ENCODE measurements around the gene DAP3. TPM values are rescaled to one million over a fixed set of nuclear protein-coding genes. Genes with fewer than 3 reads are reported as not detected.
"Not testable (repeated sequence)": the region's sequence is repeated elsewhere in the genome, so short reads cannot be mapped to it uniquely, and the experiment has no call there.

The DAP3 gene
- total and polyA plus RNA-seq, 2 donors (not counting 1 experiment from before 2014, with no cell fraction given) = 84.7 to 107 TPM

- not testable (repeated sequence) for H4K20me1 ChIP-seq (ENCODE audit: control insufficient read depth, insufficient read depth, low read length, poor library complexity, severe bottlenecking); H3K9me3 ChIP-seq (ENCODE audit: control extremely low read depth in 1 of 3, control insufficient read depth in 2 of 3, insufficient read depth in 1 of 3, low read length in 2 of 3); H3K9me3 Mint-ChIP-seq (ENCODE audit: insufficient read depth); H3K27me3 Mint-ChIP-seq; H3K79me2 ChIP-seq (ENCODE audit: control insufficient read depth, insufficient read depth, low read length); H3K36me3 ChIP-seq (replicated peaks in 1 of 2; ENCODE audit: control extremely low read depth in 1 of 2, control insufficient read depth in 1 of 2, extremely low read depth in 1 of 2, insufficient read depth in 2 of 2, low read length in 1 of 2); H3K4me1 ChIP-seq (ENCODE audit: control insufficient read depth in 2 of 2, insufficient read depth in 2 of 2, low read length in 2 of 2); H3K27me3 ChIP-seq (replicated peaks in 1 of 4; ENCODE audit: control extremely low read depth in 1 of 4, control insufficient read depth in 3 of 4, insufficient read depth in 4 of 4, low read length in 3 of 4); H3K4me1 Mint-ChIP-seq
- Mint-ChIP-seq H3K27ac (peak overlapping the region; percentile 97), H3K4me3 (peak overlapping the region; percentile 98)
- peak overlapping the region; percentile 69 to 76 for H3K27ac ChIP-seq (ENCODE audit: low read length in 2 of 2)
- WGBS (ENCODE audit: insufficient coverage) = 0% methylated on average over 29 of the region's 77 CpGs
- ChIA-PET POLR2A (interaction anchor here (0.9 kb wide), 1 partner anchor 113 kb away, joined by 3 read pairs; the partner anchor contains the start of gene SYT11), CTCF (interaction anchor here (1.2 to 1.4 kb wide), 2 partner anchors 20 to 495 kb away, joined by 3 to 7 read pairs; no protein-coding TSS in a partner anchor)
- H2AFZ ChIP-seq (ENCODE audit: insufficient read depth, low read depth, low read length, poor library complexity, severe bottlenecking) = peak overlapping the region; percentile 92
- intact Hi-C loops (cut with micrococcal nuclease) = loop anchor here (2.0 to 5.0 kb wide), 3 partner anchors 57 to 309 kb away; partner anchors contain the start of genes ARHGEF2, DAP3, LAMTOR2 and YY1AP1
- H3K4me2 ChIP-seq (replicated peaks; ENCODE audit: low read depth, low read length, poor library complexity, severe bottlenecking) = peak overlapping the region; percentile 85
- peak; percentile 93 for ATAC-seq (ENCODE audit: low read depth)
- peak overlapping the region; percentile 91 for H3K9ac ChIP-seq (ENCODE audit: low read length)
- DNase-seq = peak; percentile 94
- H3K4me3 ChIP-seq (ENCODE audit: control extremely low read depth in 1 of 5, extremely low read depth in 1 of 5, insufficient read depth in 1 of 5, low read depth in 2 of 5, low read length in 4 of 5) = peak overlapping the region; percentile 64 to 91 (median 80)
Measured at GRCh38 chr1:155745284-155746228, 56.7 kb downstream of the DAP3 start.

GRCh38 chr1:155747586-155747985 is 58.7 kb downstream of the DAP3 start:
- peak overlapping the region; percentile 69 for H3K27ac Mint-ChIP-seq
- H3K4me3 ChIP-seq (ENCODE audit: control extremely low read depth in 1 of 5, extremely low read depth in 1 of 5, insufficient read depth in 1 of 5, low read depth in 2 of 5, low read length in 4 of 5); H3K27me3 Mint-ChIP-seq; H3K9me3 ChIP-seq (ENCODE audit: control extremely low read depth in 1 of 3, control insufficient read depth in 2 of 3, insufficient read depth in 1 of 3, low read length in 2 of 3); H2AFZ ChIP-seq (ENCODE audit: insufficient read depth, low read depth, low read length, poor library complexity, severe bottlenecking); DNase-seq; POLR2A ChIA-PET; H3K27me3 ChIP-seq (replicated peaks in 1 of 4; ENCODE audit: control extremely low read depth in 1 of 4, control insufficient read depth in 3 of 4, insufficient read depth in 4 of 4, low read length in 3 of 4); H3K36me3 ChIP-seq (replicated peaks in 1 of 2; ENCODE audit: control extremely low read depth in 1 of 2, control insufficient read depth in 1 of 2, extremely low read depth in 1 of 2, insufficient read depth in 2 of 2, low read length in 1 of 2); H4K20me1 ChIP-seq (ENCODE audit: control insufficient read depth, insufficient read depth, low read length, poor library complexity, severe bottlenecking); H3K79me2 ChIP-seq (ENCODE audit: control insufficient read depth, insufficient read depth, low read length); H3K27ac ChIP-seq (ENCODE audit: low read length in 2 of 2); H3K4me1 ChIP-seq (ENCODE audit: control insufficient read depth in 2 of 2, insufficient read depth in 2 of 2, low read length in 2 of 2); H3K9me3 Mint-ChIP-seq (ENCODE audit: insufficient read depth); ATAC-seq (ENCODE audit: low read depth); H3K4me1 Mint-ChIP-seq; CTCF ChIA-PET; H3K4me2 ChIP-seq (replicated peaks; ENCODE audit: low read depth, low read length, poor library complexity, severe bottlenecking); H3K9ac ChIP-seq (ENCODE audit: low read length): not testable (repeated sequence)
- whole genome bisulfite sequencing (ENCODE audit: insufficient coverage) = 94% methylated on average over 8 of the region's 12 CpGs
- H3K4me3 Mint-ChIP-seq = peak overlapping the region; percentile 29
- intact Hi-C loops (cut with micrococcal nuclease) = loop anchor here (5.0 kb wide), 1 partner anchor 230 kb away; the partner anchor contains the start of gene ARHGEF2

GRCh38 chr1:155748141-155748540 is 59.2 kb downstream of the DAP3 start:
- CTCF ChIA-PET; H3K4me1 ChIP-seq (ENCODE audit: control insufficient read depth in 2 of 2, insufficient read depth in 2 of 2, low read length in 2 of 2); H3K79me2 ChIP-seq (ENCODE audit: control insufficient read depth, insufficient read depth, low read length); H2AFZ ChIP-seq (ENCODE audit: insufficient read depth, low read depth, low read length, poor library complexity, severe bottlenecking); H3K9me3 ChIP-seq (ENCODE audit: control extremely low read depth in 1 of 3, control insufficient read depth in 2 of 3, insufficient read depth in 1 of 3, low read length in 2 of 3); H3K36me3 ChIP-seq (replicated peaks in 1 of 2; ENCODE audit: control extremely low read depth in 1 of 2, control insufficient read depth in 1 of 2, extremely low read depth in 1 of 2, insufficient read depth in 2 of 2, low read length in 1 of 2); H3K4me3 Mint-ChIP-seq; H3K4me1 Mint-ChIP-seq; POLR2A ChIA-PET; DNase-seq; H4K20me1 ChIP-seq (ENCODE audit: control insufficient read depth, insufficient read depth, low read length, poor library complexity, severe bottlenecking); H3K9ac ChIP-seq (ENCODE audit: low read length); ATAC-seq (ENCODE audit: low read depth); H3K9me3 Mint-ChIP-seq (ENCODE audit: insufficient read depth); H3K27ac ChIP-seq (ENCODE audit: low read length in 2 of 2); H3K4me3 ChIP-seq (ENCODE audit: control extremely low read depth in 1 of 5, extremely low read depth in 1 of 5, insufficient read depth in 1 of 5, low read depth in 2 of 5, low read length in 4 of 5); H3K27me3 ChIP-seq (replicated peaks in 1 of 4; ENCODE audit: control extremely low read depth in 1 of 4, control insufficient read depth in 3 of 4, insufficient read depth in 4 of 4, low read length in 3 of 4); H3K4me2 ChIP-seq (replicated peaks; ENCODE audit: low read depth, low read length, poor library complexity, severe bottlenecking); H3K27me3 Mint-ChIP-seq: not testable (repeated sequence)
- intact Hi-C loops (cut with micrococcal nuclease) = loop anchor here (5.0 kb wide), 1 partner anchor 229 kb away; the partner anchor contains the start of gene ARHGEF2
- WGBS (ENCODE audit: insufficient coverage) = 98% methylated on average over 3 of the region's 5 CpGs
- peak overlapping the region; percentile 69 for H3K27ac Mint-ChIP-seq
